GM19328 (cell line): ENCODE measurements around the gene PEMT.
"Not testable (repeated sequence)": the region's sequence is repeated elsewhere in the genome, so short reads cannot be mapped to it uniquely, and the experiment has no call there.

Experiments used
- ATAC-seq: cut with Tn5 transposase; IDR thresholded peaks from one replicate; pipeline ENCODE4 v1.9.1; 2021; ENCODE audit warnings: mild to moderate bottlenecking, moderate library complexity; ENCODE audit not compliant: unreplicated experiment

The PEMT gene

GRCh38 chr17:17491546-17491988 lies 99.9 kb downstream of the PEMT start:
- ATAC-seq = no peak

DNA sequence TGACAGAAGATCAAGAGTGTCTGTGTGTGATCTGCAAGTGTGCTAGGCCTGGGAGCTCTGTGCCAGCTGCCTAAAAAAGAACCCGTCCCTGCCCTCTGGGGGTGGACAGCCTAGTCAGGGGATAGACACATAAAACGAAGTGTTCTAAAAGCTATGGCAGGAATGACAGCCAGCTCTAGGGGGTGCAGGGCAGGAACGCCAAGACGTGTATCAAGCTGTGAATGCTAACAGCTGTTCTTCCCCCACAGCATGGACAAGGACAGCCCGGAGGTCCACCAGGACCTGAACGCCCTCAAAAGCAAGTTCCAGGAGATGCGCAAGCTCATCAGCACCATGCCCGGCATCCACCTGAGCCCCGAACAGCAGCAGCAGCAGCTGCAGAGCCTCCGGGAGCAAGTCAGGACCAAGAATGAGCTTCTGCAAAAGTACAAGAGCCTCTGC lies 100.5 kb downstream of the PEMT start:
- ATAC-seq = no peak

DNA sequence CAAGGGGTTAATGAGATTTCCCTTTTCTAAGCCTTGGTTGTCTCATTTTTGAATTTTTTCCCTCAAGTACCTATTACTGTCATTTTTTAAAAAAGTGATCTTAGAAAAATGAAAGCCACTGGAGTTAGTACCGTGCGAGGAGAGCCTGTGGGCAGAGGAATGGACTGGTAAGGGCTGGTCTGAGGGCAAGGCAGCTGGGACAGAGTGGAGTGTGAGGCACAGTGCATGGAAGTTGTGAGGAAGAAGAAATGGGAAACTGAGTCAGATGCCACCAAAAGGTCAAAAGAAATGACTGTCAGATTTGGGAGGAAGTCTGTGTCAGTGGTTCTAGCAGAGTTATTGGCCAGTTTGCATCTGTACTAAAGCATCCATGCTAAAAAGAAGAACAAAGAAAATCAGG lies 103.5 kb downstream of the PEMT start:
- ATAC-seq = no peak

- not testable (repeated sequence) for ATAC-seq
Measured at GRCh38 chr17:17486416-17486815, 105.1 kb downstream of the PEMT start.

DNA sequence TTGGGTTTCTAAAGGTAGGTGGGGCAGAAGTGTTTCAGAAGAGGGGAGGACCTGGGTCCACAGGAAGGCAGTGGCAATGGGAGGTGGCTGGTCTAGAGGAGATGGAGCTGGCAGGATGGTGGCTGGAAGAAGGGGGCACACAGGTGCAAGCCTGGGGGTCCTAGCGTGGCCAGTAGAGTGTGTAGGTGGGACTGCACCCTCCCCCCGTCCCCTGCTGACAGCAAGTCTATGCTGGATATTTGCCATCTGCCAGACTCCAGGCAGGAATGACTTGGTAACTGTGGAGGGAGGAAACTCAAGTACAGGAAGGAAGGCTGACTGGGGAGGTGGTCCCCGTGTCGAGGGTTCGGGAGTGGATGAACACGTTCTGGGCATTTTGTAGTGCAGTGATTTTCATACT lies 106.1 kb downstream of the PEMT start:
- ATAC-seq = no peak

DNA sequence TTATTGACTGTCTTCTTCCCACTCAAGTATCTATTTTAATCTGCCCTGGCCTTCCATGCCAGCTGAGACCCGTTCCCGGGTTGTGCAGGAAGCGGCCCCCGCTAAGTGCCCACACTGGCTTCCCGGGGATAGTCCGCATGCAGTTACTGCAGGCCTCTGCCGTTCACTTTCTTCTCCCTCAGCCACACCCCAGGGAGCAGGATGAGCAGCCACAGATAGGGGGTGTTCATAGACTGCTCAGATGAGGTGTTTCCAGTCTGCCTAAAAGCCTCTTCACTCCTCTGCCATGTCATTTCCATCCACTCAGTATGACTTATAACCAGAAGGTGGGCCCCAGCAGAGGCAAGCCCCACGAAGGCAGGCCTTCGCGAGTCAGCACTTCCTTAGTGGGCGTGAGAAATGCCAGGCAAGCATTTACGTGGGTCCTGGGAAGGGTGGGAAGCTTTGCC lies 107.0 kb downstream of the PEMT start:
- no peak for ATAC-seq

GRCh38 chr17:17481860-17482259 lies 109.6 kb downstream of the PEMT start:
- ATAC-seq = no peak

DNA sequence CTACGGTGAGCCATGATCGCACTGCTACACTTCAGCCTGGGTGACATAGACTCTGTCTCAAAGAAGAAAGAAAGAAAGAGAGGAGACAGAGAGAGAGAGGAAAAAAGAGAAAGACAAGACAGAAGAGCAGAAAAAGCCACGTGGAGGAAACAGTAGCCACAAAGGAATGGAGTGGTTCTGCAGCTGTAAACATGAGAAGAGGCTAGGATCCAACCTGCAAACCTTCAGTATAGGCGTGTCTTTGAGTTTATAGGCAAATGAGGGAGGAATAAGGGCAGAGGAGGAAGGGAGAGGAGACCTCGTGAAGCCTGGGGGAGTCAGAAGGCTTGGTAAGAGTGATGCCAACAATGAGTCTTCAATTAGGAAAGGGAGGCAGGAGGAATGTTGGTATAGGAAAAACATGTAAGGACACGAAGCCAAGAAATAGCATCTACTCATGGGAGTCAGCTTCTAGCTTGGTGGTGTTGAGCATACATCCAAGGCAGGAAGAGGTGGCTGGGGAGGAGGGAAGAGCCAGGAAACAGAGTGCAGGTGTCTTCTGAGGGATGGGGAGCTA lies 110.8 kb downstream of the PEMT start:
- ATAC-seq = no peak

GRCh38 chr17:17479209-17479608 lies 112.3 kb downstream of the PEMT start:
- no peak for ATAC-seq

DNA sequence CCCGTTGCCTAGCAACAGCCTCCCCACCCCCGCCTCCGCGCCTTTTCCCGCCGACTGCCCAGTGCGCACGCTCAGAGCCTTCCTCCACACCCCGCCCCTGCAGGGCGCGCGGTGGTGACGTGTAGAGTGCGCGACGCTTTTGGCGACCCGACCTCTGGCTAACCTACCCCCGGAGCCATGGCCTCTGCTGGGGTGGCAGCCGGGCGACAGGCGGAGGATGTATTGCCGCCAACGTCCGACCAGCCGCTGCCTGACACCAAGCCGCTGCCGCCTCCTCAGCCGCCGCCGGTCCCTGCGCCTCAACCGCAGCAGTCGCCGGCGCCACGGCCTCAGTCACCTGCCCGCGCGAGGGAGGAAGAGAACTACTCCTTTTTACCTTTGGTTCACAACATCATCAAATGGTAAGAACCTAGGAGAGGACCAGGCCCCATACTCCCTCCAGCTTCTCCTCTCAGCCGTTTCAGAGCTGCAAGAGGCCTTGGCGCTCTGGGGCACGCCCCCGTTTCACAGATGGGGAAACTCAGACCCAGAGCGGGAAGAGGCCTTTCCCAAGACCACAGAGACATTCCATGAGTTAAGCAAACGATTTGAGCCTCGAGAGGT lies 114.5 kb downstream of the PEMT start, which contains the start of gene MED9:
MED9 (plus strand) TSS at position 136 of the 603 bp plus-strand sequence; CDS start at position 178, 42 bp downstream.
- ATAC-seq = no peak

GRCh38 chr17:17474341-17474740 lies 117.2 kb downstream of the PEMT start:
- no peak for ATAC-seq

DNA sequence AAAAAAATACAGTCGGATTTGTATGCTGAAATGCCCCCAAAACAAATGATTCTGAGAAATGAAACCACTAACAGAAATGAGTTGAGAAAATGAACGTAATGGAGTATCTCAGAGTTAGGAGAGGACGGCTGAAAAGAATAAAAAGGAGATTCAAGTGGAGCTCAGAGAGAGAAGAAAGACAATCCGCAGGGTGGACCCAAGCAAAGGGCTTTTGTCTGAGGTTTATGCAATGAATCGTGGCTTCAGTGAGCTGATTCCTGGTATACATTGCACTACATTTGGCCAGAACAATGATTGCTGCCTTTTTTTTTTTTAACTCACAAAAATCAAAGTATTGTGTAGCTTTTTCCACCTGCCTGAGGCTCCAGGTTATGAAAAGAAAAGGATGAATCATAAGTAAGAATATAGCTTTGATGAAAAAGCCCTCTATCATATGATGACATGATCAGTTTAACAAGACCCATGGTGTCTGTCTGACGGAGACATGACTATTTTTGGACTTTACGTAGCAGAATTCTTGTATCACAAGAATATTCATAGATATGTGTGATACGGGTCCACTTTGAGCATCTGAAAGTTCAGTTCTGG lies 119.1 kb downstream of the PEMT start:
- no peak for ATAC-seq

- ATAC-seq = no peak
Measured at GRCh38 chr17:17469996-17470395, 121.5 kb downstream of the PEMT start.

DNA sequence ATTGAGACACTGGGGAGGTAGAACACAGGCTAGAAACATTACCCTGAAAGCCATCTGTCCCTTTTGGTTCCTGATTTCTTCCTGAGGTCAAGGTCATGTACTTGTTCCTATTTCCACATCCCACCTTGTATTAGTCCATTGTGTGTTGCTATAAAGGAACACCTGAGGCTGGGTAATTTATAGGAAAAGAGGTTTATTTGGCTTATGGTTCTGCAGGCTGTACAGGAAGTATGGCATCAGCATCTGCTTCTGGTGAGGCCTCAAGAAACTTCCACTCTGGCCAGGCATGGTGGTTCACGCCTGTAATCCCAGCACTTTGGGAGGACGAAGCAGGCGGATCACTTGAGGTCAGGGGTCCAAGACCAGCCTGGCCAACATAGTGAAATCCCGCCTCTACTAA lies 122.2 kb downstream of the PEMT start:
- ATAC-seq = no peak

DNA sequence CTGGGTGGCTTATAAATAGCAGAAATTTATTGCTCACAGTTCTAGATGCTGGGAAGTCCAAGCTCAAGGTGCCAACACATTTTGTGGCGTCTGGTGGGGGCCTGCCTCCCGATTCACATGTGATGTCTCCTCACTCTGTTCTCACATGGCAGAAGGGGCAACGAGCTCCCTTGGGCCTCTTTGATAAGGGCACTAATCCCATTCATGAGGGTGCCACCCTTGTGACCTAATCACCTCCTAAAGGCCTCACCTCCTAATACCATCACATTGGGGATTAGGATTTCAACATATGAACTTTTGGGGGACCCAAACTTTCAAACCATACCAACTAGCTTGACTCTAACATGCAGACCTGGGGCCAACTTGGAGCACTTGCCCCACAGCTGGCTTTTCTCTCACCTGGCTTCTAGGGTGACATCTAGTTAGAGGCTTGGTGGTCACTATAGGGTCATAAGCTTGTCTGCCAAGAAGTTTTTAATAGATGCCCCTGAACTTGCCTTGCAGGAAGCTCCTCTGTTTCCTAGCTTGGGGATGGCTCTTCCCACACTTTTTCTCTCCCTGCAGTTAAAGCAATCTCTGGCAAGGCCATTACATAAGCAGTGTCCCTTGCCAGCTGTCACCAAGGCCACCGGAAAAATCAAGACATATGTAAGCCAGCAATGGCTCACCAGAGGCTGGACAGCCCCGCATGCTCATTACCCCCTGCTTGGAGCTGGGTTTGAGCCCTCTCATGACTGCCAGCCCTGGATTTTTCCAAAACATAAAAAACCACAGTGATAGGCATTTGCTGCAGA lies 123.1 kb downstream of the PEMT start:
- ATAC-seq = no peak

- no peak for ATAC-seq
Measured at GRCh38 chr17:17467720-17468119, 123.8 kb downstream of the PEMT start.

DNA sequence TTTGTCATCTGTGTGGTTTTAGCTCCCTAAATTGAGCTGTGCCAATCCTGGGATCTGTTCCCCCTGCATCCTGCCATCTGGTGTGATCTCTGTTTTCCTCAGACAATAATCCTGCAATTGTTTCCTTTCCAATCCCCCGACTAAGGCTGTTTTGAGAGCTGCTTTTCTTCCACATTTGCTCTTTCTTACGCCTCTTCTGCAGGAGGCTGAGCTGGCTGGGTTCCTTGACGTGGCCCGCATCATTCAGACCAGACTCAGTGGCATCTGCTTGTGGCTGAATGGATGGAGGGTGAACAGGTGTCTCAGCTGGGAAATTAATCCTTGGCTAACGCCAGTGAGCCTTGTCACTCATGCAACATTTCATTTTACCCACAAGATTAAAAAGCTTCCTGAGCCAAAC lies 124.5 kb downstream of the PEMT start:
- no peak for ATAC-seq

GRCh38 chr17:17466511-17466910 lies 125.0 kb downstream of the PEMT start:
- no peak for ATAC-seq

GRCh38 chr17:17465878-17466277 lies 125.6 kb downstream of the PEMT start:
- ATAC-seq = not testable (repeated sequence)

DNA sequence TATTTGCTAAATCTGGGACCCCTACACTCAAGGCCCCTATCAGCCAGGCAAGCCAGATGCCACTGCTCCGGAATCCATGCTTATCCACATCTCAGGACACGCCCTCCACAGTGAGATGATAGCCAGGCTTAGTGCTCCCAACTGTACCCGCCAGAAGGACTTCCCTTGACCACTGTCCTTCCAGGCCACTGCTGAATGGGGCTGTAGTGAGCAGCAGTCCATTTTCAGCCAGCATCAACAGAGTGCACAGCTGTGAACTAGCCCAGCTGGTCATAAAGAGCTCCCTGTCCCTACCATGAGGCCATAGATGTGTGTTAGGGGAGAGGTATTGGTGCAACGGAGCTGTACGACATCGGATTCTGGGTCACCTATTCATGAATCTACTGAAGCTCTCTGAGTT lies 127.7 kb downstream of the PEMT start:
- no peak for ATAC-seq

- no peak for ATAC-seq
Measured at GRCh38 chr17:17462048-17462824, 129.3 kb downstream of the PEMT start.
